Spinal cord (tissue), 10 donors: Measurements from ENCODE around the gene UBAC2. TPM values are rescaled to one million over a fixed set of nuclear protein-coding genes. Genes with fewer than 3 reads are reported as not detected.

Experiments
- DNase-seq, 6 donors: peaks; one replicate each; pipeline versions ENCODE4 v3.0.0 to v3.0.0-alpha.2; 2013 to 2015; ENCODE audit warnings: low spot score in 6 of 6, low read depth in 4 of 6
- H3K27ac ChIP-seq: one replicate; pipeline ENCODE4 v1.5.1; 2013; ENCODE audit warnings: low read depth, low read length, control low read depth
- H3K27me3 ChIP-seq: one replicate; pipeline ENCODE4 v1.6.1; 2013; ENCODE audit warnings: low read length; ENCODE audit not compliant: control insufficient read depth, insufficient read depth
- H3K36me3 ChIP-seq: one replicate; pipeline ENCODE4 v1.6.1; 2013; ENCODE audit warnings: low read length; ENCODE audit not compliant: control insufficient read depth, insufficient read depth
- H3K4me1 ChIP-seq: one replicate; pipeline ENCODE4 v1.6.1; 2013; ENCODE audit warnings: low read length; ENCODE audit not compliant: control insufficient read depth, insufficient read depth
- H3K4me3 ChIP-seq: one replicate; pipeline ENCODE4 v1.5.1; 2013; ENCODE audit warnings: low read depth, low read length, control low read depth
- H3K9me3 ChIP-seq: one replicate; pipeline ENCODE4 v1.6.1; 2013; ENCODE audit warnings: low read length; ENCODE audit not compliant: control insufficient read depth, insufficient read depth
- WGBS: methylation state at CpG from one replicate; pipeline ENCODE4 v1.1.5; 2013; ENCODE audit warnings: missing lambda C conversion rate; ENCODE audit not compliant: insufficient coverage; 5-methylcytosine and 5-hydroxymethylcytosine counted together
- polyA plus RNA-seq, 2 donors: library from polyadenylated mRNA; unstranded; fragments of 120-200 nt; gene quantifications; one replicate each; pipeline ENCODE4 v1.2.1, GENCODE V29; 2013; ENCODE audit not compliant: insufficient read length in 2 of 2
- total RNA-seq, 2 donors: library from RNA; depleted of rRNA in 1 of 2; stranded (reverse); fragments of 120-200 nt in 1 of 2; fragments of >200 nt in 1 of 2; gene quantifications; one replicate each; pipeline versions ENCODE4 v1.2.3 to v1.2.4, GENCODE V29; 2013 to 2014
- donor health status: healthy.

The UBAC2 gene
- total and polyA plus RNA-seq, 4 donors = 37.9 to 60.3 (median 53.8) TPM

- Histone ChIP-seq H3K27ac (no peak overlapping the region), H3K36me3 (peaks cover 27% of the 10 kb centered on the region), H3K4me1 (peaks cover 8% of the 10 kb centered on the region)
Measured at GRCh38 chr13:99345345-99345744, 144.7 kb downstream of the UBAC2 start.

GRCh38 chr13:99346335-99347042 lies 145.8 kb downstream of the UBAC2 start:
- 73% methylated on average over 9 of the region's 11 CpGs for WGBS
- Histone ChIP-seq H3K36me3 (peaks cover 27% of the 10 kb centered on the region), H3K4me1 (peaks cover 8% of the 10 kb centered on the region), H3K4me3 (no peak overlapping the region), H3K27ac (no peak overlapping the region), H3K27me3 (no peaks in the 10 kb centered on the region), H3K9me3 (no peaks in the 10 kb centered on the region)
- peak in 1 of 6 donors; percentile 42 for DNase-seq

More at GRCh38 chr13:99345345-99345744, 144.7 kb downstream of the UBAC2 start:
- Histone ChIP-seq H3K9me3 (no peaks in the 10 kb centered on the region), H3K4me3 (no peak overlapping the region), H3K27me3 (no peaks in the 10 kb centered on the region)
- 89% methylated on average over 5 of the region's 5 CpGs for WGBS
- DNase-seq = no peak

- Histone ChIP-seq H3K9me3 (no peaks in the 10 kb centered on the region), H3K4me3 (no peak overlapping the region), H3K36me3 (peaks cover 21% of the 10 kb centered on the region), H3K27me3 (no peaks in the 10 kb centered on the region), H3K4me1 (peaks cover 8% of the 10 kb centered on the region), H3K27ac (no peak overlapping the region)
- DNase-seq = no peak
- WGBS = 100% methylated on average over 5 of the region's 6 CpGs
Measured at GRCh38 chr13:99347335-99347878, 146.8 kb downstream of the UBAC2 start.

GRCh38 chr13:99347911-99348451 lies 147.3 kb downstream of the UBAC2 start:
- 93% methylated on average over 8 of the region's 8 CpGs for WGBS
- H3K27ac ChIP-seq = no peak overlapping the region
- H3K27me3 ChIP-seq = no peaks in the 10 kb centered on the region
- no peaks in the 10 kb centered on the region for H3K9me3 ChIP-seq
- no peak overlapping the region for H3K4me3 ChIP-seq
- H3K36me3 ChIP-seq = peaks cover 15% of the 10 kb centered on the region
- DNase-seq = no peak
- peaks cover 8% of the 10 kb centered on the region for H3K4me1 ChIP-seq

- Histone ChIP-seq H3K4me1 (peaks cover 8% of the 10 kb centered on the region), H3K4me3 (no peak overlapping the region), H3K9me3 (no peaks in the 10 kb centered on the region), H3K27me3 (no peaks in the 10 kb centered on the region), H3K36me3 (peaks cover 15% of the 10 kb centered on the region), H3K27ac (no peak overlapping the region)
- WGBS = no CpG with 5 or more reads among the region's 2 CpGs
- no peak for DNase-seq
Measured at GRCh38 chr13:99350191-99350590, 149.5 kb downstream of the UBAC2 start.

GRCh38 chr13:99351772-99352171 lies 151.1 kb downstream of the UBAC2 start:
- H3K27ac ChIP-seq = no peak overlapping the region
- WGBS = 86% methylated on average over 4 of the region's 4 CpGs
- DNase-seq = no peak
- peaks cover 14% of the 10 kb centered on the region for H3K36me3 ChIP-seq
- H3K27me3 ChIP-seq = no peaks in the 10 kb centered on the region
- no peak overlapping the region for H3K4me3 ChIP-seq
- H3K9me3 ChIP-seq = no peaks in the 10 kb centered on the region
- peaks cover 11% of the 10 kb centered on the region for H3K4me1 ChIP-seq

- Histone ChIP-seq H3K4me3 (no peak overlapping the region), H3K27me3 (no peaks in the 10 kb centered on the region), H3K4me1 (peaks cover 10% of the 10 kb centered on the region), H3K9me3 (no peaks in the 10 kb centered on the region), H3K27ac (no peak overlapping the region), H3K36me3 (peaks cover 11% of the 10 kb centered on the region)
- 93% methylated on average over 14 of the region's 17 CpGs for WGBS
- no peak for DNase-seq
Measured at GRCh38 chr13:99352351-99353245, 151.9 kb downstream of the UBAC2 start.

GRCh38 chr13:99353246-99353600 lies 152.6 kb downstream of the UBAC2 start:
- Histone ChIP-seq H3K36me3 (peaks cover 14% of the 10 kb centered on the region), H3K27me3 (no peaks in the 10 kb centered on the region), H3K27ac (no peak overlapping the region), H3K9me3 (no peaks in the 10 kb centered on the region), H3K4me3 (no peak overlapping the region), H3K4me1 (peaks cover 10% of the 10 kb centered on the region)
- no peak for DNase-seq
- WGBS = 100% methylated on average over 1 of the region's 2 CpGs

GRCh38 chr13:99353836-99354235 lies 153.2 kb downstream of the UBAC2 start:
- H3K36me3 ChIP-seq = peaks cover 14% of the 10 kb centered on the region
- no peak for DNase-seq
- H3K27me3 ChIP-seq = no peaks in the 10 kb centered on the region
- peaks cover 10% of the 10 kb centered on the region for H3K4me1 ChIP-seq
- H3K27ac ChIP-seq = no peak overlapping the region
- WGBS = 88% methylated on average over 6 of the region's 8 CpGs
- H3K4me3 ChIP-seq = no peak overlapping the region
- no peaks in the 10 kb centered on the region for H3K9me3 ChIP-seq
